KMS-11 (cell line): ENCODE data around the gene CLRN3.

ENCODE experiments used
- H2AFZ ChIP-seq: fragments of 200-600 bp; sonication (generic); 2 replicates; pipeline ENCODE4 v1.6.1; 2016; ENCODE audit warnings: antibody characterized with exemption, mixed run types, low read depth
- H3K27ac ChIP-seq: fragments of 200-600 bp; sonication (generic); 2 replicates; pipeline ENCODE4 v1.6.1; 2016; ENCODE audit warnings: mild to moderate bottlenecking, mixed run types
- H3K27me3 ChIP-seq: fragments of 200-600 bp; sonication (generic); 2 replicates; pipeline ENCODE4 v1.6.1; 2017; ENCODE audit warnings: mild to moderate bottlenecking, low read depth, mixed run types, moderate library complexity; ENCODE audit not compliant: insufficient read depth
- H3K36me3 ChIP-seq: fragments of 200-600 bp; sonication (generic); 2 replicates; pipeline ENCODE4 v1.6.1; 2017; ENCODE audit warnings: mild to moderate bottlenecking, mixed run types; ENCODE audit not compliant: insufficient read depth
- H3K4me1 ChIP-seq: fragments of 200-600 bp; sonication (generic); 2 replicates; pipeline ENCODE4 v1.6.1; 2016; ENCODE audit warnings: mild to moderate bottlenecking, low read depth, mixed run types; ENCODE audit not compliant: poor library complexity, severe bottlenecking
- H3K4me2 ChIP-seq: fragments of 200-600 bp; sonication (generic); 2 replicates; pipeline ENCODE4 v1.7.0; 2016; ENCODE audit warnings: mild to moderate bottlenecking, mixed run types
- H3K4me3 ChIP-seq: fragments of 200-600 bp; sonication (generic); IDR thresholded peaks from 2 replicates; pipeline ENCODE4 v1.6.1; 2017; ENCODE audit warnings: low read depth, low read length, mixed read lengths; ENCODE audit not compliant: insufficient read depth
- H3K79me2 ChIP-seq: fragments of 200-600 bp; sonication (generic); 2 replicates; pipeline ENCODE4 v1.6.1; 2016; ENCODE audit warnings: low read depth, mixed run types; ENCODE audit not compliant: insufficient read depth
- H3K9ac ChIP-seq: fragments of 200-600 bp; sonication (generic); 2 replicates; pipeline ENCODE4 v1.6.1; 2016; ENCODE audit warnings: mild to moderate bottlenecking, mixed run types
- H4K20me1 ChIP-seq: fragments of 200-600 bp; sonication (generic); 2 replicates; pipeline ENCODE4 v1.6.1; 2016; ENCODE audit warnings: mild to moderate bottlenecking, mixed run types; ENCODE audit not compliant: insufficient read depth
- CTCF ChIP-seq: fragments of 200-600 bp; sonication (generic); conservative IDR thresholded peaks from 2 replicates; pipeline ENCODE4 v1.6.1; 2017; ENCODE audit warnings: low read depth, mild to moderate bottlenecking, antibody characterized with exemption, low read length, moderate library complexity, mixed read lengths

CLRN3 gene

GRCh38 chr10:127863231-127863825, 29.4 kb downstream of the CLRN3 start:
- no peak overlapping the region for H2AFZ ChIP-seq
- no peaks in the 10 kb centered on the region for H3K79me2 ChIP-seq
- no peaks in the 10 kb centered on the region for H4K20me1 ChIP-seq
- no peak overlapping the region for H3K4me3 ChIP-seq
- H3K27ac ChIP-seq, result no peak overlapping the region
- H3K4me2 ChIP-seq, result no peak overlapping the region
- no peaks in the 10 kb centered on the region for H3K4me1 ChIP-seq
- TF ChIP-seq CTCF, result no peak
- no peaks in the 10 kb centered on the region for H3K36me3 ChIP-seq
- H3K27me3 ChIP-seq, result no peaks in the 10 kb centered on the region
- no peak overlapping the region for H3K9ac ChIP-seq

- Histone ChIP-seq H3K27me3 (no peaks in the 10 kb centered on the region), H3K4me2 (no peak overlapping the region), H2AFZ (no peak overlapping the region), H4K20me1 (no peaks in the 10 kb centered on the region), H3K4me1 (no peaks in the 10 kb centered on the region), H3K27ac (no peak overlapping the region), H3K79me2 (no peaks in the 10 kb centered on the region), H3K9ac (no peak overlapping the region), H3K36me3 (no peaks in the 10 kb centered on the region), H3K4me3 (no peak overlapping the region)
- no peak for TF ChIP-seq CTCF
Observed at GRCh38 chr10:127860592-127860991, 32.1 kb downstream of the CLRN3 start.

GRCh38 chr10:127855976-127856375, 36.8 kb downstream of the CLRN3 start:
- H3K4me1 ChIP-seq, result no peaks in the 10 kb centered on the region
- H2AFZ ChIP-seq, result no peak overlapping the region
- no peaks in the 10 kb centered on the region for H3K36me3 ChIP-seq
- H3K4me3 ChIP-seq, result no peak overlapping the region
- TF ChIP-seq CTCF, result no peak
- no peak overlapping the region for H3K9ac ChIP-seq
- no peaks in the 10 kb centered on the region for H4K20me1 ChIP-seq
- no peak overlapping the region for H3K4me2 ChIP-seq
- no peaks in the 10 kb centered on the region for H3K27me3 ChIP-seq
- no peaks in the 10 kb centered on the region for H3K79me2 ChIP-seq
- H3K27ac ChIP-seq, result no peak overlapping the region

GRCh38 chr10:127855591-127855881, 37.2 kb downstream of the CLRN3 start:
- no peak overlapping the region for H2AFZ ChIP-seq
- H3K4me2 ChIP-seq, result no peak overlapping the region
- no peak overlapping the region for H3K9ac ChIP-seq
- no peak overlapping the region for H3K4me3 ChIP-seq
- no peaks in the 10 kb centered on the region for H4K20me1 ChIP-seq
- no peak overlapping the region for H3K27ac ChIP-seq
- no peaks in the 10 kb centered on the region for H3K79me2 ChIP-seq
- no peaks in the 10 kb centered on the region for H3K27me3 ChIP-seq
- no peaks in the 10 kb centered on the region for H3K4me1 ChIP-seq
- no peaks in the 10 kb centered on the region for H3K36me3 ChIP-seq
- TF ChIP-seq CTCF, result no peak
